Stimulated activated CD4-positive, alpha-beta T cell treated with anti-CD3 and anti-CD28 coated beads, TNF-alpha, amount 100 ng/mL, for 48 hours (primary cell): ENCODE measurements around the gene ZNF622.
"Not testable (repeated sequence)": the region's sequence is repeated elsewhere in the genome, so short reads cannot be mapped to it uniquely, and the experiment has no call there.

ENCODE experiments used
- DNase-seq, 3 donors: peaks; one replicate each; pipeline ENCODE4 v3.0.0-alpha.2; 2020; ENCODE audit warnings: low read depth in 3 of 3

The ZNF622 gene

DNA sequence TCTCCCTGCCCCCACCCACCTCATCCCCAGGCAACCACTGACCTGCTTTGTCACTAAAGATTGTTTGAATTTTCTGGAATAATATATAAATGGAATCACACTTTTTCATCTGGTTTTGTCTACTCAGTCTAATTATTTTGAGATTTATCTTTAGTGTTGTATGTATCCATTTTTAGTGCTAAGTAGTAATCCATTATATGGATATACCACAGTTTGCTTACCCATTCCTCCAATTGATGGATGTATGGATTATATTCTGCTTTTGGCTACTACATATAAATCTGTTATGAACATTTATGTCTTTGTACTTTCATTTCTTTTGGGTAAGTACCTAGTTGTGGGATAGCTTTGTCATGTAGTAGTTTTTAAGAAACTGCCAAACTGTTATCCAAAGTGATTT is 14.5 kb upstream of the ZNF622 start:
- DNase-seq = no peak

DNA sequence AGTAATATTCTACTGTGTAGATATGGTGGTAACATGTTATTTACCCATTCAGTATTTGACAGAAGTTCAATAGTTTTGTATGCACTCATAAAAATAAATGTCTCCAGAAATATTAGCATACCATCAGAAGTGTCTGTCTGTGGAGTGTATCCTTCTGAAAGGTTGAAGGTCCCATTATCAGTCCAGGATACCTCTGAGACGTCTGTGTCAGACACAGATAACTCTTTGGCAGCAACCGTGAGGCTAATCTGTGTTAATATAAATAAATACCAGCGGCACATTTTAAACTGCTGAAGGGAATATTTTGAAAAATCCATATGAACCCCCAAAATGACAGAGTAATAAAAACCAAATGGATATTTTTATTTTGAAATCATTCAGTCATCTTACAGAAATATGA is 11.9 kb upstream of the ZNF622 start:
- DNase-seq = no peak

DNA sequence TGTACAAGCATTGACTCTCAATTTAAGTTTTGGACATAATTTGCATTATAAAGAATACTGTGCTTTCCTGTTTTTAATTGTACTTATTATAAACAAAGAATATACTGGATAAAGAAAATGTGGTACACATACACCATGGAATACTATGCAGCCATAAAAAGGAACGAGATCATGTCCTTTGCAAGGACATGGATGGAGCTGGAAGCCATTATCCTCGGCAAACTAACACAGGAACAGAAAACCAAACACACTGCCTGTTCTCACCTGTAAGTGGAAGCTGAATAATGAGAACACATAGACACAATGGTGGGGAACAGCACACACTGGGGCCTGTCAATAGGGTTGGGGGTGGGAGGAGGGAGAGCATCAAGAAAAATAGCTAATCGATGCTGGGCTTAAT is 10.8 kb upstream of the ZNF622 start:
- DNase-seq = not testable (repeated sequence)

DNA sequence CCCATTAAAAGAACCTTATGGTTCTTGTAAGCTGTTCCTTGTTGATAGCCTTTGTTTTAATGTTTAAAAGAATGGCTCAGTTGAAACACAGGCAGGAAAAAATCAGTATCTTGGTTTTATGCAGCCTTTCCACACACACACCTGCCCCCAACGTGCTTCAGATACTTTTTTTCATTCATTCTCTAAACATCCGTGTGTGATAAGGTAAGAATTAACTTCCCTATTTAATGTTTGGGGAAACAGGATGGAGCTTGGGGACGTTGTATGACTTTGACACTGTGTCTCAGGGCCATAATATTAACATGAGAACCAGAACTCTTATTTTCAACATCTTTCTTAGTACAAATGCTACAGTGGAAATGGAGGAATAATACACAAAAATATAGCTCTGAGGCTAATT is 5.8 kb upstream of the ZNF622 start:
- DNase-seq = no peak

DNA sequence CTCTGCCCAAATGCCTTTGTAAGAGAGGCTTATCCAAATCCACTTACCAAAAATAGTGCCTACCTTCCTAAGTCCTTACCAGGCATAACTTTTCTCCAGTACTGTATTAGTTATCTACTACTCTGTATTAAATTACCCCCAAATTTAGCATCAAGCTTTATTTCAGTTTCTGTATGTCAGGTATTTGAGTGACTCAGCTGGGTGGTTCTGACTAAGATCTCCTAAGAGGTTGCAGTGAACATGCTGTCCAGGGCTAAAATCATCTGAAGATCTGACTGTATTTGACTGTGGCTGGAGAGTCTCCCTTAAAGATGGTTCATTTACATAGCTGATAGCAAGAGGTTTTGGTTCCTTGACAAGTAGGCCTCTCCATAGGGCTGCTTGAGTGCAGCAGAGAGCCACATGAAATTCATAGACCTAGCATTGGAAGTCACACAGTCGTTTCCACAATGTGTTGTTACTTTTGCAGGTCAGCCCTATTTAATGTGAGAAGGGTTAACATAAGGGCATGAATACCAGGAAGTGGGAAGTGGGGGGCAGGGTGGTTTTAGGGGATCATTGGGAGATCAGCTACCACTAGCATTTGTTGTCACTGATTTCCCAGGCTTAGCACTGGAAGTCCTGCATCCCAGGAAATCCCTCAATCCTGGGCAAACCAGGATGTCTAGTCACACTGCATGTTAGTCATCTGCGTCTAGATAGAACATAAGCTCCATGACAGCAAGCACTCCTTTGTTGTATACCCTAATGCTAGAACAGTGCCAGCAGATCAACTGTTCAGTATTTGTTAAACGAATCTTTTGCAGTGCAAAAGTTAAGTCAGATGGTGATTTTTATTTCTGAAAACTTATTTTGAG is 2.0 kb upstream of the ZNF622 start:
- DNase-seq = no peak

DNA sequence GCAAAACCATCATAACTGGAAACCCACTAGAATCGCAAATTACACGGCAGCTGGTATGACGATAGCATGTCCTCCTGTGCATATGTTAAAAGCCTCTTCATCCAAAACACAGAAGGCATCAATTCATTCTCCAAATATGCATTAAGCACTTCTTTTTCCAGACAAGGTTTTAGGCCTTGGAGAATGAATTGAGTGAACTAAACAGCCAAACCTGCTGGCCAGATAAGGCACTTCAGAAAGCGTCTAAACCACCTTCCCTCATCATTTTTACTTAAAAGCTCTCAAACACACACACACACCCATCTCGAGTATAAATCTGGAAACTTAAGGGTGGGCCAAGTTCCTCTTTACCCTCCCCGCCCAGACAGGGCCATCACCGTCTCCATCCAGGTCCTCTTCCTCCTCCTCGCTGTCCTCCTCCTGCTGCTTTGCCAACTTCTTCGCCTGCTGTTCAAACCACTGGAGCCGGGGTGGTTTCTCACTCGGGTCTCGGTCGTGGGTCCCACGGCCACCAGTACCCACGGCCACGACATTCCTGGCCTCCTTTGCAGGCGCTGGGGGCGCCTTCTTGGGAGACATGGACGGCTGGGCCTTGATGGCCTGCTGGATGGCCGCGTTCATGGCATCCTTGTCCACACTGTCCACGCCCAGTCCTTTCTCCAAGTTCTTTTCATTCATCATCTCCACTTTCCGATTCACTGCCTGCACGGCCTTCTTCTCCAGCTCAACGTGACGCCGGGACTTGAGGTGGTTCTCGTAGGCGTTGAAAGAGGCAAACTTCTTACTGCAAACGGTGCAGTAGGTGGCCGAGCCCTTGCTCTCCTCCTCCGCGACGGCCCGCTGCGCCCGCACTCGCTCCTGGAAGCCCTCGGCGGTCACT is 696 bp downstream of the ZNF622 start:
- DNase-seq = no peak

DNA sequence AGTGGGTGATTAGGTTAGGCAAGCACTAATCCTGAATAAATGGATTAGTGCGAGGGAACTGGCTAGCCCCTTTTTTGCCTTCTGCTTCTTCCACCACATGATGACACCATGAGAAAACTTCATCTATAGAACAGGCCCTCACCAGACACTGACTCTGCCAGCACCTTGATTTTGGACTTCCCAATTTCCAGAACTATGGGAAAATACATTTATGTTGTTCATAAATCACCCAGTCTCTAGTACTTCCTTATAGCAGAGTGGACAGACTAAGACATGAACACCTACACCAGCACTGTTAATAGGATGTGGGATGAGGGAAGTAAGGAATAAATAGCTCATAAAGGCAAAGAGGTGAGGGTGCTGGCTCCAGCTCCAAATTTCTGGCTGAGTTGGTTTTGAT is 1.4 kb downstream of the ZNF622 start:
- DNase-seq = no peak

DNA sequence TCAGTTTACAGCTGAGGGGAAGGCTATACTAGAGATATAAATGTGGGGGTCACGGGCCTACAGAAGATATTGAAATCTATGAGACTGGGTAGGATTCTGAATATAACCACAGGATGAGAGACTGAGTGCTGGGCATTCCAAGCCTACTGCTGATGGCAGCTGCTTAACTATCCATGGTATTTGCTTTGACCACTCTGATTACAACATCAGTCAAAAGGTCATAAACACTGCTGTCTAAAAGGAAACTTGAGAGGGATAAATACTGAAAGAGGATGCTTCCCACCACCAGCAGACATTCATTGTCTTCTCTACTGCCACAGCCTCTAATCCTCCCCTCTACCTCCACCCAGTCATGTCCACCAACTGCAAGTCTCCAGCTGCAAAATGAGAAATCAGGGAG is 3.8 kb downstream of the ZNF622 start:
- DNase-seq = no peak

DNA sequence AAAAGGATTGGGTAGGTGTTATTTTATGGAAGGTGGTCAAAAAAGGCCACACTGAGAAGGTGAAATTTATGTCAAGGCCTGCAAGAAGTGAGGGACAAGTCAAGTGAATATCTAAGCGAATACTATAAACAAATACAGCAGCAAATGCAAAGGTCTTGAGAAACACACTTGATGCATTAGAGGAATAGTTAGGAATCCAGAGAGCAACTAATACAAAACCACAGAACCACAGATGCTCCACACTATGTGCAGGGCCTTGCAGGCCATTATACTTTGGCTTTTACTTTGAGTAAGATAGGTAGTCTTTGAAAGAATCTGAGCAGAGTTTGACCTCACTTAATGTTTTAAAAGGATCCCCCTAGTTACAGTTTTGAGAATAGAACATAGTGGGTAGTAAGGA is 4.6 kb downstream of the ZNF622 start:
- DNase-seq = no peak

DNA sequence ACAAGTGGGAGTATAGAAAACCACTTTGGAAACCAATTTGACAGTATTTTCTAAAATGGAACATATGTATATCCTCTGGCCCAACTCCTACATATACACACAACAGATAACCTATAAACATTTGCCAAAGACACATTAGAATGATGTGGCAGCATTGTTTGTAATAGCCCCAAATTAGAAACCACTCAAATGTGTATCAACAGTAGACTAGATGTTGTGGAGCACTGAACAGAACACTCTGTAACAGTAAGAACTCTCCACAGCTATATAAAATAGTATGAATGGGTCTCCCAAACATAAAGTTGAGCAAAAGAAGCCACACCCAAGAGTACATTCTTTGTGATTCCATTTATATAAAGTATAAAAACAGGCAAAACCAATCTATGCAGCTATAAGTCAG is 6.1 kb downstream of the ZNF622 start:
- no peak for DNase-seq

DNA sequence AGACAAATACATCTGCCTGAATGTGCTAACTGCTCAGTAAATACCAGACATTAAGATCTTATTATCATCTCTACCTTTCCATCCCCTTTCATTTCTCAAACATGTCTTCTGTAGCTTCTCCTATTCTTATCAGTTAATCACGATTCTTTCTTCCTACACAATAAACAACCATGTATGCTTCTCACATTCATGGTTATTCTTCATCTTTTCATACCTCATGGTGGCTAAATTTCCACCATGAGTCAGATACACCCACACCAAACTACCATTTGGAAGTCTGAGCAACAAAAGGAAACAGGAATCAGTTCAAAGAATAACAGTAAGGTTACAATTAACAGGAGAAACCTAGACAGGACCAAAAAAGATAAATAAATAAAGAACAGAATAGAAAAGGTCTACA is 7.7 kb downstream of the ZNF622 start:
- DNase-seq = no peak

DNA sequence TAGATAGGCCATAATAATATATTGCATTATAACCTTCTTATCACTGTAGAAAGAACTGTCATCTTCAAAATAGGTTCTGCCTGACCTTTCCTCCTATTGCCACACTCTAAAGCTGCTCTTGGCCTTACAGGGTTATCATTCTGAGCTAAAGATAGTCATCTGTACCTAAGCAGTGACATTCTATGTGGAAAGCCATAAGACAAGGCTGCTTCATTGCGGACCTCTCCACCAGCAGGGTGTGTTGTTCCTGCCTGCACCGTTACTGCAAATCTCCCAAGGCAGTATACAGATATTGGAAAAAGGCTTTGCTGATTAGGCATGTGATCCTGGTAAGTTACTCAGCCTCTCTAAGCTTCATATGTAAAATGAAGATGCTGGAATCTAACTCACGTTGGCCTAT is 8.1 kb downstream of the ZNF622 start:
- DNase-seq = no peak

DNA sequence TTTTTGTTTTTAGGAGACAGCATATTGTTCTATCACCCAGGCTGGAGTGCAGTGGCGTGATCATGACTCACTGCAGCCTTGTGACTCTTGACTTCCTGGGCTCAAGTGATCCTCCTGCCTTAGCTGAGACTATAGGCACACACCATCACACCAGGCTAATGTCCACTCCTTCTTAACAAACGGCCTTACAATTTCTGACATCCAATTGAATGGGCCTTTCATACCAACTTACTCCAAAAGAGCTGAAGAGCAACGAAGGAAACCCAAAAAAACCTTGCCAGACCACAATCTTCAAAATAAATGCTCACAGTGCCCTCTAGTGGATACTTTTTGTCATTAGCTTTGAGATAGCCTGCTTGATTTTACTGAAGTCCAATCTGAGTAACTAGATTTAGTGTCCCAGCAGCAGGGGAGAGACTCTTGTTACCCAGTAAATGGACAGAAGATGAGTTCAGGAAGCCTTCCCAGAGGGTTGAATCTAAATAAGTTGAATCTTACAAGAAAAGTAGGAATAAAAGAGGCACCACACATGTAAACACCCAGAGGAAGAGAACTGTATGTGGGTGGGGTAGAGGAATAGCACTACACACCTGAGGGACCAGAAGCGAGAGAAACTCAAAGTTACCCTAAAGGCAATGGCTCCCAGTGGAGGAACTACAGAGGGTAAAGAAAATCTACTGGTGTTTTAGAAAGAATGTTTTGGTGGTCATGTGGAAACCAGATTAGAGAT is 9.3 kb downstream of the ZNF622 start:
- peak in 1 of 3 donors; percentile 15 for DNase-seq

DNA sequence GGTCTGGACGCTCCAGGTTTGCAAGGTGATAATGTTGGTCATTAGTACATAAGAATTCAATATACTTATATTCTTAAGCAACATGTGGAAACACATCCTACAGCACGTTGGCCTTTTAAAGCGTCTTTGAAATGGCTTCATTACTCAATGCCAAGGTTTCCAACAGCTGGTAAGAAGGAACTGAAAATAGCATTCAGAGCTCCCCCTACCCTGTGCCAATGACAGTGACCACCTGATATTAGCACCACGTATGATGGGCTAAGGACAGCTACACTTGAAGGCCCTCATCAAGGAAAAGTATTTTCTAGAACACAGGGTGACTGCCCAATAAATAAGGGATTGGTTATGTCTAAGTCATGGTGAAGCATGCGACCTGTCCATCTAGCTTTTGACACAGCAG is 9.9 kb downstream of the ZNF622 start:
- no peak for DNase-seq

DNA sequence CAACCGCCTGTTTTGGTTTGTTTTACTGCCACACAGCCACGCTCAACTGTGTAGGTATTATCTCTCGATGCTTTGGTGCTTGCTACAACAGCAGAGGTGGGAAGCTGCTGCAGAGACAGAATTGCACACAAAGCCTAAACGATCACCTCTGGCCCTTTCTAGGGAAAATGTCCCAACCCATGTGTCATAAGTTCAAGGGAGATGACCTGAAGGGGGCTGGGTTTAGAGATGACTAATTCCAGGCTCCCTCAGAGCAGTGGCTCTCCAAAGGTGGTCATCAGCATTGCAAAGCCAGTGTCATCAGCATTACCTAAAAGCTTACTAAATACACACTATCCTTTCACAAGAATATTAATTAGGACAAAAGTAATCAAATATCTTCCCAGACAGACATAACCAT is 10.9 kb downstream of the ZNF622 start:
- no peak for DNase-seq

DNA sequence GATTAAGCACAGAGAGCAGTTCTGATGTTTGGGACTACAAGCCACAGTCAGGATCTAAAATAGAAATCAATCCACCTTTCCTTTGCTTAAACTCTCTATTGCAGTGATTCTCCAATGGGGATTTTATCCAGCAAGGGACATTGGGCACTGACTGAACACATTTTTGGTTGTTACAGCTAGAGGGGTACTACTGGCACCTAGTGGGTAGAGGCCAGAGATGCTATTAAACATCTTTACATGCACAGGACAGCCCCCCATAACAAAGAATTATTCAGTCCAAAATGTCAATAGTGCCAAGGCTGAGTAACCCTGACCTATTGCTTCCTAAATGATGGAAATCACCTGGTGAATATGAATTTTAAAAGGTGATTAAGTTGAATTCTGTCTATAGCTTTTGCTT is 12.0 kb downstream of the ZNF622 start:
- DNase-seq = no peak

DNA sequence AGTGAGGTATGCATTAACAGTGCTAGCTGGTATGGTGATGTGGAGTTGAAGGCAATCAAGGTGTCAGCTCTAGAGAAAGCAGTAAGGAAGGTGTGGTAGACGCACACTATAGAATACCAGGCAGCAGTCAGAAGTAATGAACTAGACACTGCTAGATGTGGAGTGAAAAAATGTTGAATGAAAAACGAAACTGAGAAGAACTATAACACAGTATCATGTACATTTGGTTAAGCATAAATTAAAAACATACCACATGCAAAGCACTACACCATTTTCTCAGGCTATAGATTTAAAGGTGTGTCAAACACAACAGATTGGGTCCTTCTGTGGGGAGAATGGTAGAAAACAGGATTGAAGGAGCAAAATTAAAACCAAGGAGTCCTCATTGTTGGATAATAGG is 15.4 kb downstream of the ZNF622 start:
- DNase-seq = no peak

DNA sequence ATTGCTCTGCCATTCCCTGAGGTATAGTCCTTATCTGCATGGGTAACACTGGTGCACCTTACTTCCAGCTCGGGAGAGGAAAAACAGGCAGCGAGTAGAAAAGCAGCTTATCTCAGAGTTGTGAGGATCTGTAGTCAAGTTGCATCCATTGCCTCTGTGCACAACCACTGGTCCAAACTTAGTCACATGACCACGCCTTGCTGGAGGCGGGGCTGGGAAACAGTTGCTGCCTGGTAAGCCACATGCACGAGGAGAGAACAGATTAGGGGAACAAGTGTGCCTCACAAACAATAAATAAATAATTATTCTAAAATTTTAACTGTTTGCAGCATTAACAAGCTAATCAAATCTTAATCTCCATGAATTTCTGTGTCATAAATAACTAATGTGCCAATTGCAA is 18.6 kb downstream of the ZNF622 start:
- DNase-seq = no peak

DNA sequence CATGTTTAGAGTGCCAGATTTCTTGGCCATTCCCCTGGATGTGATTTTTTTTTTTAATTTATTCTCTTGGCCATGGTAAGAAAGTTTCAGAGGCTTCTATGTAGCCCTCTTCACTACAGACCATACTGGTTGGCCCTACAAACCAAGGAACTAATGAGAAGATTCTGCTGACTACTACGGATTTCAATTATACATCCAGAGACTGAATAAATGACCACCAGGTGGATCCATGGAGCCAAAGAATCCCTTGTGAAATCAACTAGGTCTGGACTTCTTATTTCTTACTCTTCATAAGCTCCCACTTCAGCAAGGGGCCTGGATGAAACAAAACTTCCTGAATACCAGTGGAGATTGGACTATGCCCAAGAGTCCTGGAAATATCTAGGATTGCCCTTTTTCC is 27.6 kb downstream of the ZNF622 start:
- no peak for DNase-seq

DNA sequence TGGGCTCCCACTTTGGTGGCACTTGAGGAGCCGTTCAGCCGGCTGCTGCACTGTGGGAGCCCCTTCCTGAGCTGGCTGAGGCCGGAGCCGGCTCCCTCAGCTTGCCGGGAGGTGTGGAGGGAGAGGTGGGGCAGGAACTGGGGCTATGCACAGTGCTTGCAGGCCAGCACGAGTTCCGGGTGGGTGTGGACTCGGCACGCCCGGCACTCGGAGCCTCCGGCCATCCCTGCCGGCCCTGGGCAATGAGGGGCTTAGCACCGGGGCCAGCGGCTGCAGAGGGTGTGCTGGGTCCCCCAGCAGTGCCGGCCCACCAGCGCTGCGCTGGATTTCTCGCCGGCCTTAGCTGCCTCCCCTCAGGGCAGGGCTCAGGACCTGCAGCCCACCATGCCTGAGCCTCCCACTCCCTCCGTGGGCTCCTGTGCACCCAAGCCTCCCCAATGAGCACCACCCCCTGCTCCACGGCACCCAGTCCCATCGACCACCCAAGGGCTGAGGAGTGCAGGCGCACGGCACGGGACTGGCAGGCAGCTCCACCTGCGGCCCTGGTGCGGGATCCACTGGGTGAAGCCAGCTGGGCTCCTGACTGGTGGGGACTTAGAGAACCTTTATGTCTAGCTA is 29.4 kb downstream of the ZNF622 start:
- not testable (repeated sequence) for DNase-seq

DNA sequence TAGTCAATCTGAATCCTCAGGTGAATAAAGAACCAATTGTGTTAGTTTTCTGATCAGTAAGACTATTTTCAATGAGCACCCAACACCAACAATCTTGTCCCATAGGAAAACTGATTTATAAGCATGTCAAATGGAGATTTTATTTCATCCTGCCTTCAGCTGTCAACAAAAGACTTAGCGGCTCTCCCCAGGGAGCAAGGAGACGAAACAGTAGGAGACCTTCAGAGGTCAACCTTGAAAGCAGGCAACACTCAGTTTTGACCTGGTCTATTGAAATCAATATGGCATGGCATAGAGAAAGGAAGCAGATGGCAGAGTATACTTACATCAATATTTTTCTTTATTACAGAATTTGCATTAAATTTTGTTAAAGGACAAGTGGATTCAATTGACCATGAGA is 34.1 kb downstream of the ZNF622 start:
- DNase-seq = no peak
